PC-3 (cell line): ENCODE data around the gene C1QC.
A peak's percentile ranks its signal among the peaks of the same experiment; 100 is the strongest.

ENCODE experiments used
- EZH2 ChIP-seq: fragments of 300-600 bp; sonication (generic); IDR thresholded peaks from one replicate; pipeline ENCODE4 v1.6.1; 2017; ENCODE audit warnings: antibody characterized with exemption, mild to moderate bottlenecking, low read length; ENCODE audit not compliant: unreplicated experiment
- EZH2phosphoT487 ChIP-seq: fragments of 300-600 bp; sonication (generic); IDR thresholded peaks from 2 replicates; pipeline ENCODE4 v1.6.1; 2018; ENCODE audit warnings: mild to moderate bottlenecking, antibody characterized with exemption, low read length, borderline replicate concordance
- TF ChIP-seq, protein P1 (sequence below): fragments of 300-600 bp; sonication (generic); conservative IDR thresholded peaks from 2 replicates; pipeline ENCODE4 v1.5.1; 2017; ENCODE audit warnings: antibody characterized with exemption, low read depth, mild to moderate bottlenecking, low read length

DNA sequence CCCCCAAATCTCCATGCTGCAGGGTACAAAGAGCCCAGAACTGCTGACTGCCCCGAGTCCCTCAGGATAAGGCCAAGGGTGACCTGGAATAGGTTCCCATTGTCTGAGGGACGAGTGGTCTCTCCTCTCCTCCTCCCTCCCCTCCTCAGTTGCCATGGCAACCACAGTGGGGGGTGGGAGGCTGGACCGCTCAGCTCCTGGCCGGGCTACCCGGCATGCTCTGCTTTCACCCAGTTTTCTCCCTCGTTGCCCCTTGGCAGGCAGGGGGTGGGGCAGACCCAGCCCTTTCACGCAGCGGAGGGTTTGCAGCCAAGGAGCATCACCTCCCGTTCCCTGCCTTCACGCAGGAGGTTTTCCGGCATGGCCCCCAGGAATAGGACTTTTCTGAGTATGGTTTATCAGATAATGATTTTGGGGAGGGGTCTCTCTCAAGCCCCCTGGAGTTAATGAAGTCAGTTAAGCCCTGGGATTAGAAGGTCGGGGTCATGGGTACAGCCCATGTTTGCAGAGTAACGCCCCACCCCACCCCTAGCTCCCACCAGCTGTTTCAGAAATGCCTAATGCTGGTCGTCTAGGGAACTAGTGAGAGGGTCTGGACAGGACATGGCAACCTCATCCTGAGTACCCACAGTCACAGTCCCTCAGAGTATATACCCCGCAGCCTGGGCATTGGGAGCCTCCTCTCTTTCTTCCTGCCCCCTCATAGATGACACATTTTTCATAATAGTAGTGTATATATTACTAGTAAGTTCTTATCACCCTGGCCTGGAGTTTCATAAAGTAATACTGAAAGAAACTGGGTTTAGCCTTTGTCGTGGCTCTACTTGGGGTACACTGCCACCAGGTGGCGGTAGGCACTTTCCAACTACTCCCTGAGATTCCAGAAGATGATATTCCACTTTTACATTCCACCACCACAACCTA lies 30.3 kb downstream of the C1QC start:
- TF ChIP-seq, protein P1, sequence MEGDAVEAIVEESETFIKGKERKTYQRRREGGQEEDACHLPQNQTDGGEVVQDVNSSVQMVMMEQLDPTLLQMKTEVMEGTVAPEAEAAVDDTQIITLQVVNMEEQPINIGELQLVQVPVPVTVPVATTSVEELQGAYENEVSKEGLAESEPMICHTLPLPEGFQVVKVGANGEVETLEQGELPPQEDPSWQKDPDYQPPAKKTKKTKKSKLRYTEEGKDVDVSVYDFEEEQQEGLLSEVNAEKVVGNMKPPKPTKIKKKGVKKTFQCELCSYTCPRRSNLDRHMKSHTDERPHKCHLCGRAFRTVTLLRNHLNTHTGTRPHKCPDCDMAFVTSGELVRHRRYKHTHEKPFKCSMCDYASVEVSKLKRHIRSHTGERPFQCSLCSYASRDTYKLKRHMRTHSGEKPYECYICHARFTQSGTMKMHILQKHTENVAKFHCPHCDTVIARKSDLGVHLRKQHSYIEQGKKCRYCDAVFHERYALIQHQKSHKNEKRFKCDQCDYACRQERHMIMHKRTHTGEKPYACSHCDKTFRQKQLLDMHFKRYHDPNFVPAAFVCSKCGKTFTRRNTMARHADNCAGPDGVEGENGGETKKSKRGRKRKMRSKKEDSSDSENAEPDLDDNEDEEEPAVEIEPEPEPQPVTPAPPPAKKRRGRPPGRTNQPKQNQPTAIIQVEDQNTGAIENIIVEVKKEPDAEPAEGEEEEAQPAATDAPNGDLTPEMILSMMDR: peak; percentile 88
- TF ChIP-seq EZH2phosphoT487 (no peak), EZH2 (no peak)
